Caco-2 (cell line): ENCODE data around the gene ESR2. TPM values are rescaled to one million over a fixed set of nuclear protein-coding genes. Genes with fewer than 3 reads are reported as not detected.

Source experiments
- BruUV-seq: library from RNA; stranded (reverse); fragments of 400-500 nt; replicated peaks from 2 replicates; lab custom pipeline; 2021; lab: Mats Ljungman, UMichigan
- CTCF ChIA-PET: fragments of 300-600 bp; sonication (Branson Sonifier 250); formaldehyde crosslinking; loops from one replicate; lab custom pipeline; 2022; ENCODE audit warnings: antibody characterized with exemption; lab: Charles Lee
- POLR2A ChIA-PET: fragments of 300-600 bp; sonication (Branson Sonifier 250); formaldehyde crosslinking; loops from one replicate; lab custom pipeline; 2022; ENCODE audit warnings: antibody characterized with exemption; lab: Charles Lee
- DNase-seq, 2 experiments: peaks; one replicate each; pipeline versions ENCODE4 v3.0.0 to v3.0.0-alpha.2; 2020 to 2022
- H3K27me3 ChIP-seq: replicated peaks from 2 replicates; pipeline ENCODE4 v1.6.0; 2011; ENCODE audit warnings: low read length; ENCODE audit not compliant: control insufficient read depth, insufficient read depth
- H3K36me3 ChIP-seq: 2 replicates; pipeline ENCODE4 v1.5.1; 2011; ENCODE audit warnings: low read length; ENCODE audit not compliant: control insufficient read depth, insufficient read depth
- H3K4me1 ChIP-seq: fragments of 250-450 bp; sonication (Bioruptor Pico); 2 replicates; pipeline ENCODE4 v1.5.1; 2020; ENCODE audit warnings: mild to moderate bottlenecking
- H3K4me3 ChIP-seq: 2 replicates; pipeline ENCODE4 v1.5.1; 2011; ENCODE audit warnings: low read depth, mild to moderate bottlenecking, control low read depth, low read length
- H3K9me3 ChIP-seq: fragments of 250-450 bp; sonication (Bioruptor Pico); 2 replicates; pipeline ENCODE4 v1.5.1; 2020; ENCODE audit warnings: mild to moderate bottlenecking, moderate library complexity
- H3K27ac Mint-ChIP-seq: one replicate; pipeline ENCODE4 v1.8.0; 2022; ENCODE audit warnings: mixed read lengths; ENCODE audit not compliant: unreplicated experiment
- H3K27me3 Mint-ChIP-seq: one replicate; pipeline ENCODE4 v1.8.0; 2022; ENCODE audit warnings: mixed read lengths; ENCODE audit not compliant: insufficient read depth, unreplicated experiment
- H3K36me3 Mint-ChIP-seq: one replicate; pipeline ENCODE4 v1.8.0; 2022; ENCODE audit warnings: mild to moderate bottlenecking, mixed read lengths; ENCODE audit not compliant: insufficient read depth, unreplicated experiment
- H3K4me1 Mint-ChIP-seq: one replicate; pipeline ENCODE4 v1.8.0; 2022; ENCODE audit warnings: low read depth, mixed read lengths; ENCODE audit not compliant: unreplicated experiment
- H3K4me3 Mint-ChIP-seq: one replicate; pipeline ENCODE4 v1.8.0; 2022; ENCODE audit warnings: mild to moderate bottlenecking, moderate library complexity, mixed read lengths; ENCODE audit not compliant: unreplicated experiment
- H3K9me3 Mint-ChIP-seq: one replicate; pipeline ENCODE4 v1.8.0; 2022; ENCODE audit warnings: mixed read lengths; ENCODE audit not compliant: unreplicated experiment
- intact Hi-C: fragments of 100-400 bp; cut with micrococcal nuclease; formaldehyde crosslinking; loops from one replicate; pipeline ENCODE4 v1.10.0; 2022; ENCODE audit not compliant: unreplicated experiment
- total RNA-seq: library from RNA; stranded (reverse); gene quantifications from 2 replicates; pipeline ENCODE4 v1.2.3, GENCODE V29; 2022
- TF ChIP-seq, protein P1 (sequence below), 2 experiments: fragments of 200-600 bp in 1 of 2; IDR thresholded peaks; 1 replicate in 1 of 2; 2 replicates in 1 of 2; pipeline versions ENCODE4 v1.5.1 to v1.8.0; 2011 to 2022; ENCODE audit warnings: antibody characterized with exemption in 1 of 2, control low read depth in 1 of 2, inconsistent platforms in 1 of 2, low read depth in 1 of 2, low read length in 1 of 2, mild to moderate bottlenecking in 1 of 2, moderate library complexity in 1 of 2; ENCODE audit not compliant: insufficient read depth in 1 of 2, severe bottlenecking in 1 of 2, unreplicated experiment in 1 of 2

The ESR2 gene
- total RNA-seq, 1 experiment from 2014 or later, result 0.23 TPM

DNA sequence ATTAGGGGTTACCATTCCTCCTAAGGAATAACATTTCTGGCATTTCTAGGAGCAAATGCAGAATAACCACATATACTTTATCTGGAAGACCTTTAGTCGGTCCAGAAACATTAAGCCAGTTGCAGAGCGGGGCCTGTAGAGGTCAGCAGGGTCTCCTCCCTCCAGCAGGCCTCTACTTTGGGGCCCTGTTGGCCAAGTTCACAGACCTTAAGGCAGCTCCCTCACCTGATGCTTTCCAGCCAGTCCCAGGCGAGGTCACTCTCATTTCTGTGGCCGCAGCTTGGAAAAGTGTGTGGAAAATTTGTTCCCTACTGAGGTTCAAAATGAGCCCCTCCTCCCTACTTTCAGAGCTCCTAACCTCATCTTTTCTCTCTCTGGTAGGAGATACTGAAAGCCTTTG is 74.1 kb downstream of the ESR2 start:
- no peak overlapping the region for H3K27ac Mint-ChIP-seq
- H3K4me3 Mint-ChIP-seq, result no peak overlapping the region
- intact Hi-C loops, result no loop called here
- DNase-seq, result no peak
- H3K9me3 Mint-ChIP-seq, result no peaks in the 10 kb centered on the region
- Histone ChIP-seq H3K36me3 (no peaks in the 10 kb centered on the region; the same call in 1 of the 2 replicates), H3K4me1 (no peaks in the 10 kb centered on the region; the same call in 1 of the 2 replicates), H3K4me3 (no peak overlapping the region), H3K27me3 (no peaks in the 10 kb centered on the region), H3K9me3 (no peaks in the 10 kb centered on the region)
- TF ChIP-seq, protein P1, sequence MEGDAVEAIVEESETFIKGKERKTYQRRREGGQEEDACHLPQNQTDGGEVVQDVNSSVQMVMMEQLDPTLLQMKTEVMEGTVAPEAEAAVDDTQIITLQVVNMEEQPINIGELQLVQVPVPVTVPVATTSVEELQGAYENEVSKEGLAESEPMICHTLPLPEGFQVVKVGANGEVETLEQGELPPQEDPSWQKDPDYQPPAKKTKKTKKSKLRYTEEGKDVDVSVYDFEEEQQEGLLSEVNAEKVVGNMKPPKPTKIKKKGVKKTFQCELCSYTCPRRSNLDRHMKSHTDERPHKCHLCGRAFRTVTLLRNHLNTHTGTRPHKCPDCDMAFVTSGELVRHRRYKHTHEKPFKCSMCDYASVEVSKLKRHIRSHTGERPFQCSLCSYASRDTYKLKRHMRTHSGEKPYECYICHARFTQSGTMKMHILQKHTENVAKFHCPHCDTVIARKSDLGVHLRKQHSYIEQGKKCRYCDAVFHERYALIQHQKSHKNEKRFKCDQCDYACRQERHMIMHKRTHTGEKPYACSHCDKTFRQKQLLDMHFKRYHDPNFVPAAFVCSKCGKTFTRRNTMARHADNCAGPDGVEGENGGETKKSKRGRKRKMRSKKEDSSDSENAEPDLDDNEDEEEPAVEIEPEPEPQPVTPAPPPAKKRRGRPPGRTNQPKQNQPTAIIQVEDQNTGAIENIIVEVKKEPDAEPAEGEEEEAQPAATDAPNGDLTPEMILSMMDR (IDR thresholded peaks at IDR 0.05; ENCODE audit: insufficient read depth in 1 of 2, low read depth in 1 of 2, low read length in 1 of 2, severe bottlenecking in 1 of 2, unreplicated experiment in 1 of 2), result no peak
- no TSS peak for BruUV-seq
- ChIA-PET POLR2A (no interaction called here), CTCF (no interaction called here)
- no peaks in the 10 kb centered on the region for H3K27me3 Mint-ChIP-seq
- peaks cover 21% of the 10 kb centered on the region for H3K36me3 Mint-ChIP-seq
- H3K4me1 Mint-ChIP-seq, result no peaks in the 10 kb centered on the region

DNA sequence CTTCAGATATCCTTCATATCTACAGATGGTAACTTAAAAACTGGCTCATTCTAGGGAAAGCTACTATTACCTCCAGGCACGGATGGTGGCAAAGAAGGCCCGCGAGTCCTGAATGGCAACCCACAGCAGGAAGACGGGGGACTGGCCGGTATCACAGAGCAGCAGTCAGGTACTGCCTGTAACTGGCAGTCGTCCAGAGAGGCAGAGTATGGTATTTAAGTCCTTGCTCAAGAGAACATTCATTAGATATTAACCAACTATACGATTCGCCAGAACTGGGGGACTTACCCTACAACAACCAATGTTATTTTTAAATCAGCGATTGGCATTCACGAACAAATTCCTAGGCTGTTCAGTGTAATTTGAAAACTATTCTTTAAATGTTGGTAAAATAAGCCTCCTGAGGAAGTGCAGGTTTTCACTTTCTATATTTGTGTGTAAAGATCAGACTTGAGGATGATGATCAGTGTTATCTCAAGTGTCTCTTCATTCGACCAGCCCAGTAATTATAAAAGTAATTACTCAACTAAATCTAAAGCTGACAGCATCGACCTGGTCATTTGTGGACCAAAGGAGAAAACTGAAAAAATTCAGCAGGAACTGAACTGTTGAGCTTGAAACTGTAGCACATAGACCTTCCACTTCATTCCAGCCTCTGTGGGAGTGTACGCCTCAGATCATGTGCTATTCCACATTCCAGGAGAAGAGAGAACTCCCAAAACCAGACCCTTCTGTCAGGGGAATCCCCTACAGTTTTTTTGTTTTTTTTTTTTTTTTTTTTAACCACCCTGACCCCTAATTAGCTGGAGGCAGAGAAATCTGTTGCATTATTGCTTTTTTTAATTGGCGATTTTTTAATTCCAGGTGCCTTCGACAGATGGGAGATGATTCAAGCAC is 75.6 kb downstream of the ESR2 start:
- TF ChIP-seq, protein P1 (IDR thresholded peaks at IDR 0.05; ENCODE audit: insufficient read depth in 1 of 2, low read depth in 1 of 2, low read length in 1 of 2, severe bottlenecking in 1 of 2, unreplicated experiment in 1 of 2), result no peak
- ChIA-PET POLR2A (no interaction called here), CTCF (interaction anchor here (0.7 kb wide), 1 partner anchor 80 kb away, joined by 9 read pairs; no protein-coding TSS in a partner anchor)
- H3K27me3 Mint-ChIP-seq, result no peaks in the 10 kb centered on the region
- no peaks in the 10 kb centered on the region for H3K4me1 Mint-ChIP-seq
- H3K27me3 ChIP-seq, result no peaks in the 10 kb centered on the region
- H3K9me3 Mint-ChIP-seq, result no peaks in the 10 kb centered on the region
- H3K4me3 Mint-ChIP-seq, result no peak overlapping the region
- peaks cover 11% of the 10 kb centered on the region for H3K4me1 ChIP-seq
- H3K36me3 ChIP-seq, result no peaks in the 10 kb centered on the region; the same call in 1 of the 2 replicates
- no peak for DNase-seq
- no peak overlapping the region for H3K4me3 ChIP-seq
- BruUV-seq, result no TSS peak
- no peaks in the 10 kb centered on the region for H3K9me3 ChIP-seq
- H3K27ac Mint-ChIP-seq, result no peak overlapping the region
- peaks cover 22% of the 10 kb centered on the region for H3K36me3 Mint-ChIP-seq
- intact Hi-C loops, result no loop called here

DNA sequence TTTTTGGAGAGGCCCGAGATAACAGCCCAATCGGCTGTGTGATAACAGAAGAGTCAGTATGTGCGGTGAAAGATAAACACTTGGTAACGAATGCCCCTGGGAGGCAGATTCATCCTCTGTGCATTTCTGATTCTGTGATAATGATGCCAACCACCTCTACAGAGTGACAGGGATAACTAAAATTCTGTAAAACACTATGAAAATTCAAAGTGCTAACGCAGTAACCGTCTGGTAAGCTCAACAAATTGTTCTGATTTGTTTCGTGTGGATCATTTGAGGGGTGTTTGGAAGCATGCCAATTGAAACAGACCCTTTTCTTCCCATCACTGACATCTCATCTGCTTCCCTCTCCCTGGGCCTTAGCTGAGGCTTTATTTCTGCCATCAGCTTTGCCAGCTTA is 76.3 kb downstream of the ESR2 start:
- intact Hi-C loops, result no loop called here
- ChIA-PET POLR2A (no interaction called here), CTCF (no interaction called here)
- no peak for DNase-seq
- no peaks in the 10 kb centered on the region for H3K9me3 Mint-ChIP-seq
- no peaks in the 10 kb centered on the region for H3K27me3 Mint-ChIP-seq
- H3K4me1 Mint-ChIP-seq, result peaks cover 7% of the 10 kb centered on the region
- H3K4me1 ChIP-seq, result peaks cover 18% of the 10 kb centered on the region
- H3K9me3 ChIP-seq, result no peaks in the 10 kb centered on the region
- TF ChIP-seq, protein P1 (IDR thresholded peaks at IDR 0.05; ENCODE audit: insufficient read depth in 1 of 2, low read depth in 1 of 2, low read length in 1 of 2, severe bottlenecking in 1 of 2, unreplicated experiment in 1 of 2), result no peak
- no peak overlapping the region for H3K27ac Mint-ChIP-seq
- H3K27me3 ChIP-seq, result no peaks in the 10 kb centered on the region
- no TSS peak for BruUV-seq
- H3K4me3 Mint-ChIP-seq, result no peak overlapping the region
- H3K36me3 ChIP-seq, result no peaks in the 10 kb centered on the region; the same call in 1 of the 2 replicates
- no peak overlapping the region for H3K4me3 ChIP-seq
- peaks cover 22% of the 10 kb centered on the region for H3K36me3 Mint-ChIP-seq
